Esophagus muscularis mucosa (tissue), 4 donors: ENCODE results near the gene SLC4A11.

Experiments used
- CTCF ChIP-seq, 3 experiments: fragments of 200-600 bp in 2 of 3; fragments of 450-650 bp in 1 of 3; sonication (generic) in 2 of 3; IDR thresholded peaks; one replicate each; pipeline ENCODE4 v1.5.1; 2017 to 2019; ENCODE audit warnings: antibody characterized with exemption in 3 of 3, mild to moderate bottlenecking in 2 of 3, moderate library complexity in 1 of 3
- EP300 ChIP-seq: sonication (generic); formaldehyde crosslinking; IDR thresholded peaks from one replicate; pipeline ENCODE4 v1.6.1; 2017; ENCODE audit warnings: antibody characterized with exemption
- POLR2A ChIP-seq: fragments of 450-650 bp; IDR thresholded peaks from one replicate; pipeline ENCODE4 v1.6.1; 2017; ENCODE audit warnings: antibody characterized with exemption, moderate library complexity, mild to moderate bottlenecking, low read depth

GRCh38 chr20:3193806-3194616 is 45.0 kb downstream of the SLC4A11 start:
- TF ChIP-seq CTCF (IDR thresholded peaks at IDR 0.05) (no peak), POLR2A (no peak), EP300 (no peak)
